Measurements from ENCODE around the gene PRKN.

GRCh38 chr6:162389343-162390085 is 338.1 kb downstream of the PRKN start:
- TF ChIP-seq CTCF (IDR thresholded peaks at IDR 0.05) = no peak
- no peak for TF ChIP-seq REST (IDR thresholded peaks at IDR 0.05; ENCODE audit: insufficient read depth in 1 of 2, low read depth in 2 of 2, low read length in 1 of 2)
- TF ChIP-seq POLR2AphosphoS5 (IDR thresholded peaks at IDR 0.05; ENCODE audit: low read depth, low read length) = no peak
